Measurements from ENCODE around the gene TBX18. TPM values are rescaled to one million over a fixed set of nuclear protein-coding genes. Genes with fewer than 3 reads are reported as not detected.
A peak's percentile ranks its signal among the peaks of the same experiment; 100 is the strongest.

TBX18 gene
- total RNA-seq, 1 donor from 2014 or later: 1.0 TPM

GRCh38 chr6:84776392-84776791 is 12.0 kb upstream of the TBX18 start:
- no peak overlapping the region for H3K4me3 ChIP-seq
- no peak for ATAC-seq
- H3K27ac ChIP-seq: no peak overlapping the region
- TF ChIP-seq CTCF (IDR thresholded peaks at IDR 0.05): no peak
- H3K9me3 ChIP-seq: no peaks in the 10 kb centered on the region
- no peaks in the 10 kb centered on the region for H3K36me3 ChIP-seq
- peaks cover 11% of the 10 kb centered on the region for H3K4me1 ChIP-seq
- H3K27me3 ChIP-seq: peaks cover 60% of the 10 kb centered on the region
- no peak for DNase-seq
- intact Hi-C loops (cut with DNase I): no loop called here

- Histone ChIP-seq H3K9me3 (no peaks in the 10 kb centered on the region), H3K27ac (no peak overlapping the region), H3K4me3 (no peak overlapping the region), H3K4me1 (peaks cover 11% of the 10 kb centered on the region), H3K27me3 (peaks cover 66% of the 10 kb centered on the region), H3K36me3 (no peaks in the 10 kb centered on the region)
- no peak for DNase-seq
- no peak for TF ChIP-seq CTCF (IDR thresholded peaks at IDR 0.05)
- intact Hi-C loops (cut with DNase I): no loop called here
- ATAC-seq: no peak
These were observed 11.4 kb upstream of the TBX18 start for GRCh38 chr6:84775751-84776150.

- DNase-seq: no peak
- ATAC-seq: no peak
- H3K4me1 ChIP-seq: peaks cover 11% of the 10 kb centered on the region
- intact Hi-C loops (cut with DNase I): no loop called here
- H3K27me3 ChIP-seq: peaks cover 75% of the 10 kb centered on the region
- H3K36me3 ChIP-seq: no peaks in the 10 kb centered on the region
- no peak for TF ChIP-seq CTCF (IDR thresholded peaks at IDR 0.05)
- H3K27ac ChIP-seq: no peak overlapping the region
- H3K4me3 ChIP-seq: no peak overlapping the region
- no peaks in the 10 kb centered on the region for H3K9me3 ChIP-seq
These were observed 10.5 kb upstream of the TBX18 start for GRCh38 chr6:84774985-84775284.

GRCh38 chr6:84774157-84774984 is 10.0 kb upstream of the TBX18 start:
- ATAC-seq (peak; percentile 91), DNase-seq (peak; percentile 74)
- no peaks in the 10 kb centered on the region for H3K36me3 ChIP-seq
- TF ChIP-seq CTCF (IDR thresholded peaks at IDR 0.05): peak; percentile 47
- peaks cover 11% of the 10 kb centered on the region for H3K4me1 ChIP-seq
- H3K4me3 ChIP-seq: peak overlapping the region; percentile 11
- H3K9me3 ChIP-seq: no peaks in the 10 kb centered on the region
- H3K27ac ChIP-seq: no peak overlapping the region
- intact Hi-C loops (cut with DNase I): no loop called here
- peaks cover 80% of the 10 kb centered on the region for H3K27me3 ChIP-seq

GRCh38 chr6:84773431-84774156 is 9.2 kb upstream of the TBX18 start:
- peaks cover 11% of the 10 kb centered on the region for H3K4me1 ChIP-seq
- no peaks in the 10 kb centered on the region for H3K36me3 ChIP-seq
- DNase-seq (no peak), ATAC-seq (peak; percentile 38)
- H3K4me3 ChIP-seq: peak overlapping the region; percentile 11
- no peaks in the 10 kb centered on the region for H3K9me3 ChIP-seq
- intact Hi-C loops (cut with DNase I): no loop called here
- peaks cover 88% of the 10 kb centered on the region for H3K27me3 ChIP-seq
- H3K27ac ChIP-seq: no peak overlapping the region
- TF ChIP-seq CTCF (IDR thresholded peaks at IDR 0.05): no peak
